AG04450 (cell line): ENCODE data around the gene NF1. TPM values are rescaled to one million over a fixed set of nuclear protein-coding genes. Genes with fewer than 3 reads are reported as not detected.
"Not testable (repeated sequence)": the region's sequence is repeated elsewhere in the genome, so short reads cannot be mapped to it uniquely, and the experiment has no call there.

ENCODE experiments used
- CTCF ChIA-PET: fragments of 300-600, 350-600 bp; formaldehyde crosslinking; extraction: SDS; loops from one replicate; lab custom pipeline; 2022; ENCODE audit warnings: antibody characterized with exemption, inconsistent platforms; lab: Charles Lee
- POLR2A ChIA-PET: fragments of 350-600 bp; formaldehyde crosslinking; extraction: SDS; loops from one replicate; lab custom pipeline; 2021; ENCODE audit warnings: antibody characterized with exemption, inconsistent platforms; lab: Yijun Ruan, JAX
- DNase-seq: peaks from one replicate; pipeline ENCODE4 v3.0.0-alpha.2; 2011; ENCODE audit warnings: low read depth, low spot score
- H3K27ac ChIP-seq: one replicate; pipeline ENCODE4 v1.5.1; 2012; ENCODE audit warnings: low read depth, low read length, control low read depth
- H3K27me3 ChIP-seq: one replicate; pipeline ENCODE4 v1.6.0; 2012; ENCODE audit warnings: low read length; ENCODE audit not compliant: control insufficient read depth, insufficient read depth
- H3K4me3 ChIP-seq: 2 replicates; pipeline ENCODE4 v1.5.1; 2011; ENCODE audit warnings: mild to moderate bottlenecking, low read depth, low read length, control low read depth
- H3K9me3 ChIP-seq: 2 replicates; pipeline ENCODE4 v1.5.1; 2012; ENCODE audit warnings: low read length; ENCODE audit not compliant: control insufficient read depth, insufficient read depth
- CTCF ChIP-seq: IDR thresholded peaks from 2 replicates; pipeline ENCODE4 v1.5.1; 2011; ENCODE audit warnings: low read depth, low read length, control low read depth, inconsistent platforms
- polyA plus RNA-seq: library from polyadenylated mRNA; depleted of rRNA; stranded (reverse); fragments of >200 nt; gene quantifications from 2 replicates; pipeline ENCODE4 v1.2.3, GENCODE V29; 2011

Gene NF1
- polyA plus RNA-seq, 1 experiment: 60.5 TPM

- Histone ChIP-seq H3K27ac (no peak overlapping the region), H3K4me3 (no peak overlapping the region), H3K9me3 (no peaks in the 10 kb centered on the region), H3K27me3 (no peaks in the 10 kb centered on the region)
- ChIA-PET POLR2A (no interaction called here), CTCF (interaction anchor here (0.6 kb wide), 1 partner anchor 895 kb away, joined by 4 read pairs; the partner anchor contains the start of gene LRRC37B)
- no peak for DNase-seq
- no peak for TF ChIP-seq CTCF
Measured at GRCh38 chr17:31112001-31112661, 17.4 kb downstream of the NF1 start.

- H3K4me3 ChIP-seq, H3K9me3 ChIP-seq, H3K27ac ChIP-seq, DNase-seq, CTCF ChIA-PET, H3K27me3 ChIP-seq: not testable (repeated sequence)
- POLR2A ChIA-PET: interaction anchor here (0.6 to 1.2 kb wide), 2 partner anchors 19 to 229 kb away, joined by 3 read pairs; partner anchors contain the start of gene NF1
Measured at GRCh38 chr17:31113368-31113767, 18.6 kb downstream of the NF1 start.

DNA sequence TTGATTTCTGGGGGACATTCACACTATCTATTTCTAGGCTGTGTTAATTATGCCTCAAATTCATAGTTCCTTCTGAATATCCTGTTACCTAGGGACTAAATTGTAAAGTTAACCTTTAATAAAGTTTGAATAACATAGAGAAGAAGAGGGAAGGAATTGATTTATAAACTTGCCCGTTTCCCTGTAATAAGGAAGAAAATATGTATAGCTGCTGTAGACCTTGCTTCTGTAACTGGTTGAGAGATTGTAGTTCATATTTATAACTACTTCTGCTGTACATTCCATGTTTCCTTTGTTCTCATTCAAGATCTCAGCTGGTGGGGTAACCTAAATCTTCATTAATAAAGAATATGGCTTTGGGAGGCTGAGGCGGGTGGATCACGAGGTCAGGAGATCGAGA lies 19.2 kb downstream of the NF1 start:
- H3K27ac ChIP-seq: no peak overlapping the region
- no peak overlapping the region for H3K4me3 ChIP-seq
- no peaks in the 10 kb centered on the region for H3K27me3 ChIP-seq
- DNase-seq: no peak
- ChIA-PET CTCF (no interaction called here), POLR2A (interaction anchor here (1.2 kb wide), 1 partner anchor 19 kb away, joined by 3 read pairs; the partner anchor contains the start of gene NF1)
- H3K9me3 ChIP-seq: no peaks in the 10 kb centered on the region
- TF ChIP-seq CTCF: no peak

GRCh38 chr17:31114956-31115555 lies 20.3 kb downstream of the NF1 start:
- DNase-seq: no peak
- Histone ChIP-seq H3K4me3 (no peak overlapping the region), H3K27ac (no peak overlapping the region), H3K9me3 (no peaks in the 10 kb centered on the region), H3K27me3 (no peaks in the 10 kb centered on the region)
- ChIA-PET CTCF (no interaction called here), POLR2A (no interaction called here)
- no peak for TF ChIP-seq CTCF

- Histone ChIP-seq H3K27ac (no peak overlapping the region), H3K9me3 (no peaks in the 10 kb centered on the region), H3K27me3 (no peaks in the 10 kb centered on the region), H3K4me3 (no peak overlapping the region)
- CTCF ChIA-PET: no interaction called here
- TF ChIP-seq CTCF: no peak
- DNase-seq: no peak
- POLR2A ChIA-PET: no interaction called here
Measured at GRCh38 chr17:31116167-31116566, 21.4 kb downstream of the NF1 start.
